Measurements from ENCODE around the gene TBC1D16. TPM values are rescaled to one million over a fixed set of nuclear protein-coding genes. Genes with fewer than 3 reads are reported as not detected.

TBC1D16 gene
- total RNA-seq, 2 experiments from 2014 or later, result 0.38 to 0.74 TPM

DNA sequence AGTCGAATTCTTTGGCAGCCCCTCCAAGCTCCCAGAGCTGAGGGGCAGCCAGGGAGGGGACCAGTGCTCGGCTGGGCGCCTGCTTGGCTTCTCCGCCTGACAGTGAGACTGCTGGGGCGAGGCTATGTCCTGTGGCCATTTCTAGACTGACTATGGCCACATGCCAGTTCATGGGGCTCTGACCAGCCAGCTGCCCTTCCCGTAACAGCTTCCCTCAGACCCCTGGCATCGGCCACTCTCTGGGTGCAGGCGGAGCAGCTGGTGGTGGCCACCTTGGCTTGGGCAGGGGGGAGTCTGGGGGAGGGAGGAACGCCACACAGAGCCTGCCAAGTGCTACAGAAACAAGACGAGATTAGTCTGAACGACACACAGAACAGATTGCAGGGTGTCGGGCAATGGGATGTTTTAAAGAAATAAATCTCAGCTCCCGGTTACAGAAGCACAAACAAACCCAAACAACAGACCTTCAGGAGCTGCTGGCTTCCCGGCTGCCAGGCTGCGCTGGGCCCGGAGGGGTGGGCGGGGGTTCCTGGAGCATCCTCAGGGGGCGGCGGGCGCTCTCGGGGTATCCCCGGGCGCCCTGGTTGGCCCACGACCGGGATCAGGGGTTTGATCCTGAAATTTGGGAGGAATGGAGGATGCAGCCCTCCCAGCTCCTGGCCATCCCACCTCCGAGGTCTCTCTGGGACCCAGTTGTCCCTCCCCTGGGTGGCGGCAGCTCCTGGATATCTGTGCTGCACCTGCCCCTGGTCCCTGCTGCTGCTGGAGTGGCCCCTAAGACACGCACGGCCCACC, 34.5 kb downstream of the TBC1D16 start:
- TF ChIP-seq, protein P1, sequence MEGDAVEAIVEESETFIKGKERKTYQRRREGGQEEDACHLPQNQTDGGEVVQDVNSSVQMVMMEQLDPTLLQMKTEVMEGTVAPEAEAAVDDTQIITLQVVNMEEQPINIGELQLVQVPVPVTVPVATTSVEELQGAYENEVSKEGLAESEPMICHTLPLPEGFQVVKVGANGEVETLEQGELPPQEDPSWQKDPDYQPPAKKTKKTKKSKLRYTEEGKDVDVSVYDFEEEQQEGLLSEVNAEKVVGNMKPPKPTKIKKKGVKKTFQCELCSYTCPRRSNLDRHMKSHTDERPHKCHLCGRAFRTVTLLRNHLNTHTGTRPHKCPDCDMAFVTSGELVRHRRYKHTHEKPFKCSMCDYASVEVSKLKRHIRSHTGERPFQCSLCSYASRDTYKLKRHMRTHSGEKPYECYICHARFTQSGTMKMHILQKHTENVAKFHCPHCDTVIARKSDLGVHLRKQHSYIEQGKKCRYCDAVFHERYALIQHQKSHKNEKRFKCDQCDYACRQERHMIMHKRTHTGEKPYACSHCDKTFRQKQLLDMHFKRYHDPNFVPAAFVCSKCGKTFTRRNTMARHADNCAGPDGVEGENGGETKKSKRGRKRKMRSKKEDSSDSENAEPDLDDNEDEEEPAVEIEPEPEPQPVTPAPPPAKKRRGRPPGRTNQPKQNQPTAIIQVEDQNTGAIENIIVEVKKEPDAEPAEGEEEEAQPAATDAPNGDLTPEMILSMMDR (conservative IDR thresholded peaks at IDR 0.05; ENCODE audit: low read length), result no peak
- no peak for TF ChIP-seq EZH2phosphoT487 (IDR thresholded peaks at IDR 0.05; ENCODE audit: borderline replicate concordance, low read depth, low read length)
- CTCF ChIA-PET (ENCODE audit: unreplicated experiment), result no interaction called here
- intact Hi-C loops (cut with micrococcal nuclease; ENCODE audit: unreplicated experiment), result no loop called here

DNA sequence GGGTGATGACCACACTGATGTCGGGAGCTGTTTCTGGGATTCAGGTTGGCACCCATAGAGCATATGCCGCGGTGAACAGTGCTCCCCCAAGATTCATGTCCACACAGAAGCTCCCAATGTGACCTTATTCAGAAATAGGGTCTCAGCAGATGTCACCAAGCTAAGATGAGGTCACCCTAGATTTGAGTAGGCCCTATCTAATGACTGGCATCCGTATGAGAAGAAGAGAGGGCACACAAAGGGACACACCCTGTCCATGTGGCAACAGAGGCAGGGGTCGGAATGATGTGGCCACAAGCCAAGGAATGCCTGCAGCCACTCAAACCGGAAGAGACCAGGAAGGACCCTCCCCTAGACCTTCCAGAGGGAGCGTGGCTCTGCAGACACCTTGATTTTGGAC, 35.5 kb downstream of the TBC1D16 start:
- no peak overlapping the region for H3K4me3 ChIP-seq (ENCODE audit: low read depth, low read length, poor library complexity, severe bottlenecking)
- no peak overlapping the region for H3K4me2 ChIP-seq (ENCODE audit: low read length)
- H3K79me2 ChIP-seq (ENCODE audit: insufficient read depth, low read depth, low read length), result no peaks in the 10 kb centered on the region
- no peak for DNase-seq (ENCODE audit: low spot score)
- no peaks in the 10 kb centered on the region for H3K9me3 ChIP-seq (ENCODE audit: low read length)
- ChIA-PET POLR2A (no interaction called here), CTCF (ENCODE audit: unreplicated experiment) (no interaction called here)
- BruUV-seq (replicated peaks), result no TSS peak
- intact Hi-C loops (cut with micrococcal nuclease; ENCODE audit: unreplicated experiment), result no loop called here
- H4K20me1 ChIP-seq (ENCODE audit: insufficient read depth, low read length), result no peaks in the 10 kb centered on the region
- no peaks in the 10 kb centered on the region for H3K9me2 ChIP-seq (ENCODE audit: insufficient read depth, low read length)
- TF ChIP-seq EZH2phosphoT487 (IDR thresholded peaks at IDR 0.05; ENCODE audit: borderline replicate concordance, low read depth, low read length), result no peak
- TF ChIP-seq, protein P1 (conservative IDR thresholded peaks at IDR 0.05; ENCODE audit: low read length), result no peak
- no peak overlapping the region for H3K27ac ChIP-seq (ENCODE audit: low read depth, low read length, poor library complexity, severe bottlenecking)
- no peak overlapping the region for H2AFZ ChIP-seq (ENCODE audit: low read length)
- no peaks in the 10 kb centered on the region for H3K36me3 ChIP-seq (ENCODE audit: insufficient read depth, low read length)
- H3K4me1 ChIP-seq (ENCODE audit: insufficient read depth, low read length, poor library complexity, severe bottlenecking), result peaks cover 12% of the 10 kb centered on the region

More for the DNA sequence above, 34.5 kb downstream of the TBC1D16 start:
- H4K20me1 ChIP-seq (ENCODE audit: insufficient read depth, low read length), result no peaks in the 10 kb centered on the region
- H3K9me2 ChIP-seq (ENCODE audit: insufficient read depth, low read length), result no peaks in the 10 kb centered on the region
- POLR2A ChIA-PET, result interaction anchor here (0.6 kb wide), 1 partner anchor 673 kb away, joined by 6 read pairs; no protein-coding TSS in a partner anchor
- no peak overlapping the region for H3K4me2 ChIP-seq (ENCODE audit: low read length)
- H3K4me1 ChIP-seq (ENCODE audit: insufficient read depth, low read length, poor library complexity, severe bottlenecking), result peaks cover 12% of the 10 kb centered on the region
- H3K4me3 ChIP-seq (ENCODE audit: low read depth, low read length, poor library complexity, severe bottlenecking), result no peak overlapping the region
- no peak for DNase-seq (ENCODE audit: low spot score)
- no peak overlapping the region for H3K27ac ChIP-seq (ENCODE audit: low read depth, low read length, poor library complexity, severe bottlenecking)
- no peaks in the 10 kb centered on the region for H3K79me2 ChIP-seq (ENCODE audit: insufficient read depth, low read depth, low read length)
- no TSS peak for BruUV-seq (replicated peaks)
- H3K36me3 ChIP-seq (ENCODE audit: insufficient read depth, low read length), result no peaks in the 10 kb centered on the region
- H2AFZ ChIP-seq (ENCODE audit: low read length), result no peak overlapping the region
- H3K9me3 ChIP-seq (ENCODE audit: low read length), result no peaks in the 10 kb centered on the region

All from OCI-LY7 (cell line).